ENCODE data around the gene INPP4B.

The INPP4B gene

GRCh38 chr4:142129473-142129872 lies 716.6 kb downstream of the INPP4B start:
- TF ChIP-seq CTCF (IDR thresholded peaks at IDR 0.05; ENCODE audit: extremely low read depth, missing control alignments): no peak
- DNase-seq (ENCODE audit: low spot score): no peak

DNA sequence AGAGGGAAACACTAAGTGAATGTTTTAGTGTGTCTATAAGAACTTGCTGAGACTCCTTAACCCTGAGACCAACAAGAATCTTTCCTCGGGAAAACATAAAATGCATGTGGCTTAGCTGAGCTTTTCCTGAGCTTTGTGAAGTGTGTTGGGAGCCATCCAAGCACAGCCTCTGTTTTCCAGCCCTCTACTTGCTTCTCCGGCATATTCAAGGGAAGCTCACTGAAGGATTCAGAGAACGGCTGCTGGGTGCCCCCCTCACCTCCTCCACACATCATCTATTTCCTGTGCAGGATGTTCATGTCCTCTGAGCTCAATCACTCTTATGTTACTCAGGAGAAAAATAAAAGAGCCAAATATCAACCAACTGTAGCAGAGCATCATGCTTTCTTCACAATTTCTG lies 717.6 kb downstream of the INPP4B start:
- TF ChIP-seq CTCF (IDR thresholded peaks at IDR 0.05; ENCODE audit: extremely low read depth, missing control alignments): no peak
- DNase-seq (ENCODE audit: low spot score): no peak

GRCh38 chr4:142126890-142127497 lies 719.1 kb downstream of the INPP4B start:
- DNase-seq (ENCODE audit: low spot score): peak; percentile 16
- peak; percentile 68 for TF ChIP-seq CTCF (IDR thresholded peaks at IDR 0.05; ENCODE audit: extremely low read depth, missing control alignments)

DNA sequence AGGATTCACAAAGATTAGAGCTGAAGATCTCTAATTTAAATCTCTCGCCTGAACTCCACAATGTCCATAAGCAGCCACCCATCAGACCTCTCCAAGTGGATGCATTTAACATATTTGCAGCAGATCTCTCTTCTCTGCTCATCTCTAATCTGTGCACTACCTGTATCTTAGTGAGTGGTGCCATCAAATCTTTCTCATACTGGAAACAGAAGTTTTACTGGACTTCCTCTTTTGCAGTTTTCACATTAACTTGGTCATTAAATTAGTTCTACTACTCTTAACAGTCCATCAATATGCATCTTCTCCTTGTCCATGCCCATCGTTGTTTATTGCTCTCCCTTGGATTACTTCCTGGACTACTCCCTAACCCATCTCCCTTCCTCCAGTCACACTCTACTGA lies 721.2 kb downstream of the INPP4B start:
- DNase-seq (ENCODE audit: low spot score): no peak
- no peak for TF ChIP-seq CTCF (IDR thresholded peaks at IDR 0.05; ENCODE audit: extremely low read depth, missing control alignments)

DNA sequence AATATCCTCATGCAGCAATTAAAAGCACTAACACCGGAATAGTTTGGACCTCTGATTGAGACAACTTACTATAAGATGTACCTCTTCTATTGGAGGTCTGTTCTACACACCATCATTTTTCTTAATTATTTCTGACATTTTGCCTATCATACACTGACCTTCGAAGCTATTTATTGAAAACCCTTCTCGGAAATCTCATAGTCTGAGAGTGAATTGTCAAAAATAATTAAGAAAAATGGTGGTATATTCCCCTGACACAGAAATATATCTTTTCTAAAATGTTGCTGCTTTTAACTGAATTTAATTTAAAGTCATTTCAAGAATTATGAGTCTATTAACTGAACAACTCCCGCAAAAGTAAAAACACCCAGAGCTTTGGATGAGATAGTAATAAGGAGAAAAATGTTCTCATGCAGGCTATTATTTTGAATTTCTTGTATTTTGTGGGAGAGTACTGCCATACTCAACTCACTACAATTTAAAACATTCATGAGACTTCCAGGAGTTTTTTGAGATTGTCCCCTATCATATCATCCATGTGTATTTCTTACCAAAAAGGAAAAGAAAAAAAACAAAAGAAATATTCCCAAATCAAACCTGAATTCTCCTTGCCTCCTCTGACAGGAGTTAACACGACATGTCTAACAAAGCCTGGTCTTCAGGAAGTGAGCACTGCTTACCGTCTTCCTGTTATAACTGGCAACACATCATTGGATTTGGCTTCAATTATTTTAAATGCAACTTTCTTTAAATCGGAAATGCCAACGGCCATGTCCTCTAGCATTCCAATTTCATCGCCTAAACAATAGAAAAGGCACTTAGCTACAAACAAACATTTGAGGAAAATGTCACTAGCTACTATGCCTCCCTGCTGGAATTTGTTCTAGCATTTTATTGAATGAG lies 724.4 kb downstream of the INPP4B start:
- DNase-seq (ENCODE audit: low spot score): no peak
- no peak for TF ChIP-seq CTCF (IDR thresholded peaks at IDR 0.05; ENCODE audit: extremely low read depth, missing control alignments)

GRCh38 chr4:142120921-142121320 lies 725.2 kb downstream of the INPP4B start:
- DNase-seq (ENCODE audit: low spot score): no peak

More at GRCh38 chr4:142120921-142121320, 725.2 kb downstream of the INPP4B start:
- TF ChIP-seq CTCF (IDR thresholded peaks at IDR 0.05; ENCODE audit: extremely low read depth, missing control alignments): no peak

Measured in GM20000 (cell line).